ENCODE data around the gene TOMM70.

Gene TOMM70

DNA sequence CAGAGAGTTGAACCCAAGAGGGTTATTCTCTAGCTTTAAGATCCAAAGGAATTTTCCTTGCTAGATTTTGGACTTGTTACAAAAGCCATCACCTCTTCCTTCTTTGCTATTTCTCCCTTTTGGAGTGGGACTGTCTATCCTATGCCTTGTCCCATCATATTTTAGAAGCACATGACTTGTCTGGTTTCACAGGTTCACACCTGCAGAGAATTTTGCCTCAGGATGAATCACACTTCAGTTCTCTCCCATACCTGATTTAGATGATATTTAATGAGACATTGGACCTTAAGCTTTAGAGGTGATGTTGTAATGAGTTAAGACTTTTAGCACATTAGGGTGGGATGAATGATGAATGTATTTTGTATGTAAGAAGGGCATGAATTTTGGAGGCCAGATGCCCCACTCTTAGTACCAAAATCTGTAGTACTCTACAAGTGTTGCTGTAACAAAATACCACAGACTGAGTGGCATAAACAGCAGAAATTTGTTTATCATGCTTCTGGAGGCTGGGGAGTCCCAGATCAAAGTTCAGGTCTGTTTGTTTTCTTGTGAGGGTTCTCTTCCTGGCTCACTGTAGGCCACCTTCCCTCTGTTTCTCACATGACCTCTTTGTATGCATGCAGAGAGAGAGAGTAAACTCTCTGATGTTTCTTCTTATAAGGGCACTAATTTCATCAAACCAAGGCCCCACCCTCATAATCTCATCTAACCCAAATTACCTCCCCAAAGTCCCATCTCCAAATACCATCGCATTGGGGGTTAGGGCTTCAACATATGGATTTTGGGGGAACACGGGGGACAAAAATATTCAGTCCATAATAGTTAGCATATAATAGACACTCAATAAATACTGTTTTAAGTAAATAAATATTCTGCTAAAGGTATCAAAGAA is 10.4 kb upstream of the TOMM70 start:
- DNase-seq, result no peak

- no peak for DNase-seq
Observed at GRCh38 chr3:100407977-100408532, 7.2 kb upstream of the TOMM70 start.

GRCh38 chr3:100407164-100407563 is 6.3 kb upstream of the TOMM70 start:
- no peak for DNase-seq

- no peak for DNase-seq
Observed at GRCh38 chr3:100404250-100404548, 3.3 kb upstream of the TOMM70 start.

DNA sequence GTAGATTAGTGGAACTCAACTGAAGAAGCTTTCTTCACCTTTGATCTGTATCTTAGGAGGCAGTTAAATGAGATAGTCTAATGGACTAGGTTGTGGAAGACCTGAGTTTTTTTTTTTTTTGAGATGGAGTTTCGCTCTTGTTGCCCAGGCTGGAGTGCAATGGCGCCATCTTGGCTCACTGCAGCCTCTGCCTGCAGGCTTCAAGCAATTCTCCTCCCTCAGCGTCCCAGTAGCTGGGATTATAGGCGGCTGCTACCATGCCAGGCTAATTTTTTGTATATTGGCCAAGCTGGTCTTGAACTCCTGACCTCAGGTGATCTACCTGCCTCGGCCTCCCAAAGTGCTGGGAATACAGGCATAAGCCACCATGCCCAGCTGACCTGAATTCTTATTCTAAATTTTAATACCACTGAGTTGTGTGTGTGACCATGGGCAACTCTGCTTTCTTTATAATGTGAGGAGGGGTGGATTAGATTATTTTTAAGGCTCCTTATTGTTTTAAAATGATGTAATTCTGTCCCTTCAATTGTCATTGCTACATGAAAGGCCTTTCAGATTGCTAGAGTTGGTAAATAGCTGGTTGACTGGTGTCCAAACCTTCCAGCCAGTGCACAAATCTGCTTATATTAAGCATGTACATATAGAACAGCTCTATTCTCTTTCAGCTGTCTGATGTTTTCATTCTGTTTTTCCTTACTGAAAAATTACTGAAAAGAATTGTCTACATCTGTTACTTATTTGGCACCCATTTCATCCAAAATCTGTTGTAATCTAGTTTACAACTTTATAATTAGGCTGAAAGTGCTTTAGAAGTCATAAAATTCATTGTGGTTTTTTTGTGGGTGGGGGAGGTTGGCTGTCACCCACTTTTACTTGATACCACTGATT is 2.7 kb upstream of the TOMM70 start:
- peak in 1 of 2 experiments; percentile 16 for DNase-seq

DNA sequence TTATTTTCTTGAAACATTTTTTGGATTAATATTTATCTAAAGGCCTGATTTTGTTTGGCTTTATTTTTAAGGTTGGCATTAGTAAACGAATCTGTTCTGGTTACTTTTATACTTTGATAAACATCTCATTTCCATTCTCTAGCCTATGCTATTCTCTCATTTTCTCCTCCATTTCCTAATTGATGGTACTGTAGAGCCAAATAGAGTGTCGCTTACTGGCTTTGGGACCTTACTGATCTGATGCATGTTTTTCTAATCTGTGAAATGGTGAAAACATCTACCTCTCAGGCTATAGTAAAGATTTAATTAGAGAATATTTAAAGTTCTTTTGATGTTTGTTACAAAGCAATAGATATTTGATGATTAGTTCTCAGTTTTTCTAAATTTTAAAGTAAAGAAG is 2.0 kb upstream of the TOMM70 start:
- DNase-seq, result peak in 1 of 2 experiments; percentile 15

DNA sequence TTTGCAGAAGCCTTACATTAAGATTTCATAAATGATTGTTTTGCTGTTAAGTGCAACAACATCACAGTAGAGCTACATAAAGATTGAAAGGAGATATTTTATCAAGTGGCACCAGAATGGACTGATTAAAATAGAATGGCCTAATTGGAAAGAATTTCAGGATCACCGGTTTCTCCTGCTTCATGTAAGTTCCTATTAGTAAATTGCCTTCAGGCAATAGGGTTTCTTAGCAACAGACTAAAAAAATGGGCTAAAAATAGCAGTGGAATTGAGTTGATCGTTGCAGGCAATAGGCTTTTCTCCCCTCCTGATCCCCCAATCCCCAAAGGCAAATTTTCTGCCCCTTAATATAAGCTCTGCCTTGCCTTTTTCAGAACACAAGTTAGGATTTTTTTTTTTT is 1.4 kb upstream of the TOMM70 start:
- peak; percentile 34 to 41 for DNase-seq

- DNase-seq, result peak; percentile 61 to 76
Observed at GRCh38 chr3:100401674-100402041, 769 bp upstream of the TOMM70 start.

- DNase-seq, result peak in 1 of 2 experiments; percentile 46
Observed at GRCh38 chr3:100400419-100400779, 490 bp downstream of the TOMM70 start.

- no peak for DNase-seq
Observed at GRCh38 chr3:100399341-100400071, 1.4 kb downstream of the TOMM70 start.

- no peak for DNase-seq
Observed at GRCh38 chr3:100396967-100397366, 3.9 kb downstream of the TOMM70 start.

DNA sequence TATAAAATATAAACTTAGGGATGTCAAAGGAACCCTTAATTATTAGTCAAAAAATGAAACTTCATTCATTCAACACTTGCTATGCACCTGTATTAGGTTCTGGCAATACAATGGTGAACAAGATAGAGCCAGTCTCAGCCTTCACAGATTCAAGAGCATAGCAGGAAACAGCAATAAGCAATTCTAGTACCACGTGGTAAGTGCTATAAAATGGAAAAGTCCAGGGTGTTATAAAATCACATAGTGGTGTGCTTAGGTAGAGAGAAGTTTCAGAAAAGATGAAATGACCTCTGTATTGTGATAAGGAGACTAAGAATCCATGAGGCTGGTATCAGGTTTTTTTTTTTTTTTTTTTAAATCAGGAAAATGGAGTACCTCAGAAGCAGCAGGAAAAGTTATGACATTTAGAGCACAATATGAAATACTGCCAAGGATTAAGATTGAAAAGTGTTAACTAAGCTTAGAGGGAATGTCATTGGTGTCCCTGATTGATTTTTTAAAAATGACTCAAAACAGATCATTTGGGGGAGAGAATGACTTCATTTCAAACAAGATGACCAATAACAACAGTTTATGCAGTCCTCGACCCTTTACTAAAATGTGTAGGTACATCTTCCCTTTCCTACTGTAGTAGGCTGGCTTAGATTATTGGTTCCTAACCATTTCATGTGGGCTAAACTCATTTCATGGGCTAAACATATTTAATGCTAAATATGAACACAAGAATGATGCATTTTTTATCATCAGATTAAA is 5.0 kb downstream of the TOMM70 start:
- no peak for DNase-seq

DNA sequence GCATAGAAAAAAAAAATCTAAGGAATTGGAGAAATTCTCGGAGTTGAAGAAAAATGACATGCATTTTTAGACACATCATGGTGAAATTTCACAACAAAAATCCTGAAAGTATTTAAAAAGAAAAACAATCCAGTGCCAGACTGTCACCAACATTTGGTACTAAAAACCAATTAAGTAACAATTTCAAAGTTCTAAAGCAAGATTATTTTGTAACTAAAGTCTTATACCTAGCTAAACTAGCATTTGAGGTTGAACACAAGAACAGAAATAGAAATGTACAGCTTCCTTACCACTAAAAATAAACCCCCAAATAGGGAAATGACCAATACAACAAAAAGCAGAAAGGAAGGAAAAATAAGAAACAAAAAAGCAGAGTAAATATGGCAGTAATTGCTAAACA is 11.9 kb downstream of the TOMM70 start:
- DNase-seq, result no peak

DNA sequence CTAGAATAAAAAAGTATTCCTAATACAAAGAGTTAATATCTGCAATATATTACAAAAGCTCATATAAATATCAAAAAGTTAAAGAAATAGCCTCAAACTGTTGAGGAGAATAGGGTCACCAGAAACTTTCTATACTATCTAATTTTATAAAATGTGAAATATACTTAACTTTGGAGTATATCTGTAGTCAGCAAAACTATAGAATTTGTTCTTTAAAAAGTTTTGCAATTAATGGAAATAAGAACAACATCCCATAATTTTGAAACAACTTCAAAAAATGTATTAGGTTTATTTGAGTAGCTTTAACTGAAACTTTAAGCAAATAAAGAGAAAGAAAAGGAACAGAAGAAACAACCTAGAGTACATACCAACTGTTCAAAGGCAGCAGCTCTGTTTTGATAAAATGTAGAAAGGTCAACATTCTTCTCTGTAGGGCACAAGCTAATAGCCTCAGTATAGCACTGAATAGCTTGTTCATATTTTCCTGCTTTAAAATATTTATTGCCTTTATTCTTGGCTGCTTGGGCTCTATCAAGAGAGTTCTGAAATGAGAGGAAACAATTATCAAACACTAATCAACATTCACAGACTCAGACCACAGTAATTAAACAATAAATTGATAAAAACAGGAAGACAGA is 14.3 kb downstream of the TOMM70 start:
- no peak for DNase-seq

- DNase-seq, result no peak
Observed at GRCh38 chr3:100384733-100385525, 16.0 kb downstream of the TOMM70 start.

DNA sequence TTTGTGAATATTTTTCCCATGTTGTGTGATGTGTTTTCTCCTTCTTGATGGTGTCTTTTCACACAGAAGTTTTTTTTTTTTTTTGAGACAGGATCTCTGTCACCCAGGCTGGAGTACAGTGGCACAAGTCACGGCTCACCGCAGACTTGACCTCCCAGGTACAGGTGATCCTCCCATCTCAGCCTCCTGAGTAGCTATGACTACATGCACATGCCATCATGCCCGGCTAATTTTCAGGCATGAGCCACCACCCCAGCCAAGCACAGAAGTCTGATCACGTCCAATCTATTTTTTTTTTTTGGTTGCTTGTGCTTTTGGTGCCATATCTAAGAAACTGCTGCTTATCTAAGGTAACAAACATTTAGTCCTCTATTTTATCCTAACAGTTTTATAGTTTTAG is 24.6 kb downstream of the TOMM70 start:
- DNase-seq, result no peak

DNA sequence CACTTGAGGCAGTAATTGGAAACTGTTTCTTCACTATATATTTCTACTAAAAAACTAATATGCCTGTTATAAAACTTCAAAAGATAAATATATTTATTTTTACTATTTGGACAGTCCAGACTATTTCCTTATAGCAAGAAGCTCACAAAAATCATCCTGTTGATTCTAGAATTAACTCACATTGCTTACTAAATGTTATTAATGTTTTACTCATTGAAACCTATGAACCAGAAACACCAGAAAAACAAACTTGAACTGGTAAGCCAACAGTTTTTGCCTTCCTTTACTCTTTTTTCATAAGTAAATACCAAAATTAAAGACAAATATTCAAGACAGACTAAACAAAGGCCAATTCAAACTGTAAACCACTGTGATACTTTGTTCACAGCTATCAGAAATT is 26.4 kb downstream of the TOMM70 start:
- DNase-seq, result no peak

GRCh38 chr3:100370756-100371155 is 30.1 kb downstream of the TOMM70 start:
- no peak for DNase-seq

DNA sequence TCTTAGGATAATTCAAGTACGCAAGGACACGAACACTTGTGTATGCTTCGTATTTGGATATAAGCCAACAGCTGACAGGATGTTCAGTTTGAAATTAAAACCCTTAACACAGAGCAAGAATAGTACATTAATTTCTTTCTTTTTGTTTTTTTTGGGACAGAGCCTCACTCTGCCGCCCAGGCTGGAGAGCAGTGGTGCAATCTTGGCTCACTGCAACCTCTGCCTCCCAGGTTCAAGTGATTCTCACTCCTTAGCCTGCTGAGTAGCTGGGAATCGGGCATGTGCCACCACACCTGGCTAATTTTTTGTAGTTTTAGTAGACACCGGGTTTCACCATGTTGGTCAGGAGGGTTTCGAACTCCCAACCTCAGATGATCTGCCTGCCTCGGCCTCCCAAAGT is 32.4 kb downstream of the TOMM70 start:
- DNase-seq, result no peak

DNA sequence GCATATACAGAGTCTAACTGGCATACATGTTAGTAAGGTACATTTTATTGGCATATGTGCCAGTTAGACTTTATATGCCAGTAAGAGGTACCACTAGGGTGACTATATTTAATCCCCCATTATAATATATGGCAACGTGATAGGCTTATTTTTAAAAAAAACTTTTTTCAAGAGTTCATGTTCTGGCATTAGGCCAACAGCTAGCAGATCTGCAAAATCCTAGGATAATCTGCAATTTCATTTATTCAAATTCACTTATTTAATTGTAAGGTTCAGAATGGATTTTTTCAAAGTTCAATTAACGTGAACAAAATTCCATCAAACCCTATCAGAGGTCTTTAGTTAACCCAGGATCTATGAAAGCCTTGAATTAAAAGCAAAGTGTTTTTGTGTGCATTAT is 34.5 kb downstream of the TOMM70 start:
- DNase-seq, result no peak

- DNase-seq, result no peak
Observed at GRCh38 chr3:100364421-100364820, 36.5 kb downstream of the TOMM70 start.
